Activated naive CD8-positive, alpha-beta T cell treated with anti-CD3 and anti-CD28 coated beads for 36 hours (primary cell): ENCODE data around the gene HSF2BP. TPM values are rescaled to one million over a fixed set of nuclear protein-coding genes. Genes with fewer than 3 reads are reported as not detected.
"Not testable (repeated sequence)": the region's sequence is repeated elsewhere in the genome, so short reads cannot be mapped to it uniquely, and the experiment has no call there.

Experiments
- DNase-seq: peaks from one replicate; pipeline ENCODE4 v3.0.0; 2021
- H3K27ac Mint-ChIP-seq: one replicate; pipeline ENCODE4 v1.8.0; 2022; ENCODE audit warnings: mild to moderate bottlenecking, moderate library complexity, mixed read lengths
- H3K27me3 Mint-ChIP-seq: one replicate; pipeline ENCODE4 v1.8.0; 2022; ENCODE audit warnings: mild to moderate bottlenecking, mixed read lengths
- H3K36me3 Mint-ChIP-seq: one replicate; pipeline ENCODE4 v1.8.0; 2021; ENCODE audit warnings: mild to moderate bottlenecking, mixed read lengths
- H3K4me1 Mint-ChIP-seq: one replicate; pipeline ENCODE4 v1.8.0; 2021; ENCODE audit warnings: mixed read lengths
- H3K4me3 Mint-ChIP-seq: one replicate; pipeline ENCODE4 v1.8.0; 2022; ENCODE audit warnings: mild to moderate bottlenecking, moderate library complexity, mixed read lengths
- H3K9me3 Mint-ChIP-seq: one replicate; pipeline ENCODE4 v1.8.0; 2022; ENCODE audit warnings: mixed read lengths
- total RNA-seq, 2 experiments: library from RNA; stranded (reverse); gene quantifications; one replicate each; pipeline ENCODE4 v1.2.3, GENCODE V29; 2021

HSF2BP gene
- total RNA-seq, 2 experiments from 2014 or later = 0.68 to 1.2 TPM

DNA sequence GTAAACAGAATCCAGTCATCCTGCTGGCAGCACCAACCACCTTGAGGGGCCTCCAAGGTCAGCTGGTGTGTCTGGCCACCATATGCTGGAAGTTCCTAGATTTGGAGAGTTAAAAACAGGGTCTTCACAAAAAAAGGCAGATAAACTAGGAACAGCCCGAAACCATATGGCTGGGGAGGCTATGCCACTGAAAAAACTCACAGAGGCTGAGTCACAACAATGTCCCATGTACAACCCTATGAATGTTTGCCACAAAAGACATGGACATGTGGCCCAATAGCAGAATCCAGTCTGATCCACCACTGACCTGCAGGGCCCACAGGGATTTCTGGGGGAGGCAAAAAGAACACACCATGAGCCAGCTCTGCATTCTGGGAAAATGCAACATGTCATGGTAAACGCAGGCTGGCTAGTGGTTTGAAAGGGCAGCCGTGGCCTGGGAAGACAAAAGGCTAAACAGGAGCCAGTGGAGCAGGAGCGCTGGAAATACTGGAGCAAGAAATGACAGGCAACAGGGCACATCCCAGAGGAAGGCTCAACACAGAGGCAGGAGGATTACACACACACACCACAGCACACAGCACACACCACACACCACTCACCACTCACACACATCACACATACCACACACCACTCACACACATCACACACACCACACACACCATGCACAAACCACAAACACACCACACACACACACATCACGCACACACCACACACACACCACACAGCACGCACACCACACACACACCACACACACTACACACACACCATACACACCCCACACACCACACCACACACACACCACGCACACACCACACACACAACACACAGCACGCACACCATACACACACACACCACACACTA is 55.4 kb downstream of the HSF2BP start:
- Mint-ChIP-seq H3K9me3 (no peaks in the 10 kb centered on the region), H3K36me3 (no peaks in the 10 kb centered on the region)

DNA sequence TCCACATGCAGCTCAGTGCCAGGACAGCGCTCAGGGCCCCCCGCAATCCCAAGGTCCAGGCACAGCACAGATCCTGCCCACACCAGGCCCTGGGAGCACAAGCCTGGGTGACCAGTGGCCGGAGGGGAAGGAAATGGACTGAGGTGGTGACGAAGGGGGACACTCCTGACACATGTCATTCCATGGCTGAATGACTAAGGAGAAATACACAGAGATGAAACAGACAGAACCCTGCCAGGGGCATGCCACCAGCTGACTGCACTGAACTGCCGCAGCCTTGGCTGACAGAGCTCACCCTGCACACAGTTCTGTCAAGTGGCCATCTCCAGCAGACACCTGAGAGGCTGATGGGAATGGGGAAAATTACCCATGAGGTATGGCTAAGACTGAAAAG is 56.1 kb downstream of the HSF2BP start:
- DNase-seq = no peak
- H3K27ac Mint-ChIP-seq = no peak overlapping the region
- H3K36me3 Mint-ChIP-seq = no peaks in the 10 kb centered on the region
- no peak overlapping the region for H3K4me3 Mint-ChIP-seq
- no peaks in the 10 kb centered on the region for H3K27me3 Mint-ChIP-seq
- H3K4me1 Mint-ChIP-seq = peaks cover 8% of the 10 kb centered on the region
- H3K9me3 Mint-ChIP-seq = no peaks in the 10 kb centered on the region

More for the DNA sequence above, 55.4 kb downstream of the HSF2BP start:
- no peak for DNase-seq
- Mint-ChIP-seq H3K4me3 (no peak overlapping the region), H3K27me3 (no peaks in the 10 kb centered on the region), H3K27ac (no peak overlapping the region), H3K4me1 (peaks cover 5% of the 10 kb centered on the region)

- H3K27me3 Mint-ChIP-seq = no peaks in the 10 kb centered on the region
- no peak overlapping the region for H3K27ac Mint-ChIP-seq
- peaks cover 8% of the 10 kb centered on the region for H3K4me1 Mint-ChIP-seq
- DNase-seq = no peak
- H3K9me3 Mint-ChIP-seq = no peaks in the 10 kb centered on the region
- H3K4me3 Mint-ChIP-seq = no peak overlapping the region
- no peaks in the 10 kb centered on the region for H3K36me3 Mint-ChIP-seq
Observed at GRCh38 chr21:43602266-43603232, 56.7 kb downstream of the HSF2BP start.

DNA sequence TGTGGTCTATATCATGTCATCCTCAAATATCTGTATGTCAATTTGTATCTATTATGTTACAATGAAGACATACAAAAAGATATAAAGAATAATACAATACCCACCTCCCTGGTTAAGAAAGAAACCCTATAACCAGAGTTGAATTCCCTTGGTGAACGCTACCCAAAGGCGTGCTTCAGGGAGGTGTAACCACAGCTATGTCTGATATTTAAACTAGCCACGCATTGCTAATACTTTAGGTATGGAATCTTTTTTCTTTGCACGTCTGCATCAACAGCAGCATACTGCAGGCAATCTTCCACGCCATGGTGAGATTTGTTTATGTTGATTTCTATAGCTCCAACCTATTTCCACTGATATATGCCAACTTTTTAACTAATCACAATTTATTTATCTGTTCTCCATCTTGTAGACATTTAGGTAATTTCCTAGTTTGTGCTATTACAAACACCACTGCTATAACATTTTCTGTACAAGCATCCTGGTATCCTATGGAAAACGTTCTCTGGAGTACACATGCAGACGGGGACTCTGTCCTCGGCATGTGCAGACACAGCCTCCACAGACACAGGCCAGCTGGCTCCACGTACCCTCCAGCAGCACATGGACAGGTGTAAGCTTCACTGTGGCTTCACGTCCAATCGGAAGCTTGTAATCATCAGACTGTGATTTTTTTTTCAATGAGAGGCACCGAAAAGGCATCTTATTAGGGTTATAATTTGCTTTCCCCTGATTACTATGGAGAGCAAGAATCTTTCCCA is 58.5 kb downstream of the HSF2BP start:
- H3K27me3 Mint-ChIP-seq = no peaks in the 10 kb centered on the region
- no peaks in the 10 kb centered on the region for H3K36me3 Mint-ChIP-seq
- H3K27ac Mint-ChIP-seq = no peak overlapping the region

GRCh38 chr21:43599728-43600127 is 59.6 kb downstream of the HSF2BP start:
- H3K36me3 Mint-ChIP-seq = no peaks in the 10 kb centered on the region
- peaks cover 8% of the 10 kb centered on the region for H3K4me1 Mint-ChIP-seq
- H3K27me3 Mint-ChIP-seq = no peaks in the 10 kb centered on the region
- DNase-seq = no peak
- no peaks in the 10 kb centered on the region for H3K9me3 Mint-ChIP-seq
- H3K4me3 Mint-ChIP-seq = no peak overlapping the region
- H3K27ac Mint-ChIP-seq = no peak overlapping the region

More for the DNA sequence above, 58.5 kb downstream of the HSF2BP start:
- no peak overlapping the region for H3K4me3 Mint-ChIP-seq
- H3K4me1 Mint-ChIP-seq = peaks cover 8% of the 10 kb centered on the region
- DNase-seq = no peak
- H3K9me3 Mint-ChIP-seq = no peaks in the 10 kb centered on the region

GRCh38 chr21:43598416-43599120 is 60.7 kb downstream of the HSF2BP start:
- H3K27me3 Mint-ChIP-seq = no peaks in the 10 kb centered on the region
- H3K27ac Mint-ChIP-seq = no peak overlapping the region
- H3K4me3 Mint-ChIP-seq = no peak overlapping the region
- H3K4me1 Mint-ChIP-seq = peaks cover 8% of the 10 kb centered on the region
- H3K9me3 Mint-ChIP-seq = no peaks in the 10 kb centered on the region
- DNase-seq = no peak
- no peaks in the 10 kb centered on the region for H3K36me3 Mint-ChIP-seq

DNA sequence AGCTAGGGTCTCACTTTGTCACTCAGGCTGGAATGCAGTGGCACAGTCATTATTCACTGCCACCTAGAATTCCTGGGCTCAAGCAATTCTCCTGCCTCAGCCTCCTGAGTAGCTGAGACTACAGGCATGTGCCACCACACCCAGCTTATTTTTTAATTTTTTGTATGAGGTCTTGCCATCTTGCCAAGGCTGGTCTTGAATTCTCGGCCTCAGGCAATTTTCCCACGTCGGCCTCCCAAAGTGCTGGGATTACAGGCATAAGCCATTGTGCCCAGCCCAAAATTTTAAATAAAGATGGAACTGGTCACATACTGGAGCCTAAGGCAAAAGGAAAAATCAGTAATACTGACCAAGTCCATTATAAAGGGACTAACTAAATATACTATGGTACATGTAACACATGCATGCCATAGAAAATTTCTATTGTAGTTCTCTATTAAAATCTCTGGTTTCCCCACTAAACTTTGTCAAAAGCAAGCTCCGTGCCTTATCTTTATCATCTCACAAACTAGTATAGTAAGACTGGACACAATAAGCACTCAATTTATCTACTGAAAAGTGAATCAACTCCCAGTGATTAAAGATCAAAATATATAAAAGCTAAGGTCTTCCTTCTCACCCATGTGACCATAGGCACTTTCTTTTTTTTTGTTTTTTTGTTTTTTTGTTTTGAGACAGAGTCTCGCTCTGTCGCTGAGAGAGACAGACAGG is 61.6 kb downstream of the HSF2BP start:
- H3K4me1 Mint-ChIP-seq = peaks cover 8% of the 10 kb centered on the region

GRCh38 chr21:43597052-43597451 is 62.2 kb downstream of the HSF2BP start:
- peaks cover 4% of the 10 kb centered on the region for H3K4me1 Mint-ChIP-seq
- H3K27ac Mint-ChIP-seq = no peak overlapping the region
- no peaks in the 10 kb centered on the region for H3K9me3 Mint-ChIP-seq
- H3K36me3 Mint-ChIP-seq = no peaks in the 10 kb centered on the region
- no peak for DNase-seq
- no peaks in the 10 kb centered on the region for H3K27me3 Mint-ChIP-seq
- no peak overlapping the region for H3K4me3 Mint-ChIP-seq

More for the DNA sequence above, 61.6 kb downstream of the HSF2BP start:
- Mint-ChIP-seq H3K27me3 (no peaks in the 10 kb centered on the region), H3K36me3 (no peaks in the 10 kb centered on the region), H3K9me3 (no peaks in the 10 kb centered on the region), H3K27ac (no peak overlapping the region), H3K4me3 (no peak overlapping the region)
- no peak for DNase-seq

DNA sequence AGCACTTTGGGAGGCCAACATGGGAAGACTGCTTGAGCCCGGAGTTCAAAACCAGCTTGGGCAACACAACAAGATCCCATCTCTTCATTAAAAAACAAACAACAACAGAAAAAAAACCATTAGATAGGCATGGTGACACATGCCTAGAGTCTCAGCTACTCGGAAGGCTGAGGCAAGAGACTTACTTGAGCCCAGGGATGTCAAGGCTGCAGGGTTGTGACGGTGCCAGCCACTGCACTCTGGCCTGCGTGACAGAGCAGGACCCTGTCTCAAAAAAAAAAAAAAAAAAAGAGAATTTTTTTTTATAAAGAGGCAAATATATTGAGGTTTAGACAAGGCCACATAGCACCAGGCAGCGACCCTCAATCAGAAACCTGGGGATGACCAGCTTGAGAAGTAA is 62.7 kb downstream of the HSF2BP start:
- Mint-ChIP-seq H3K36me3 (no peaks in the 10 kb centered on the region), H3K4me3 (no peak overlapping the region), H3K27me3 (no peaks in the 10 kb centered on the region), H3K4me1 (peaks cover 2% of the 10 kb centered on the region), H3K27ac (no peak overlapping the region), H3K9me3 (no peaks in the 10 kb centered on the region)
- no peak for DNase-seq

- not testable (repeated sequence) for H3K27ac Mint-ChIP-seq, H3K27me3 Mint-ChIP-seq, DNase-seq, H3K4me1 Mint-ChIP-seq, H3K36me3 Mint-ChIP-seq, H3K9me3 Mint-ChIP-seq, H3K4me3 Mint-ChIP-seq
Observed at GRCh38 chr21:43595769-43596168, 63.5 kb downstream of the HSF2BP start.

DNA sequence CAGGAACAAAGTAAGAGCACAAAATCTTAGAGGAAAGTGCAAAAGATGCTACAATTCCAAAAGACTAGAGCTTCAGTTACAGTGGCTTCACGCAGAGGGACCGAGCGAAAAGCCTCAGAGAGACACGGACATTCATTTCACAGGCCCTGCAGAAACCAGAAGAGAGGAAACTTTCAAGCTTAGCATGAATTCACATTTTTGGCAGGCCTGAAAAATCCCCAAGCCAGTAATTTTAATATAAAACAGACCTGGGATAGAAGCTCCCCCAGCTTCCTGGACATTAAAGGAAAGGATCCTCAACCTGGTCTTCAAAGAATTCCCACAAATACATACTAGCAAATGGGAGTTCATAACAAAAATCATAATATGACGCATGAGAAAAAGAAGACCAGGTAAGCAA is 66.2 kb downstream of the HSF2BP start:
- Mint-ChIP-seq H3K27me3 (no peaks in the 10 kb centered on the region), H3K36me3 (no peaks in the 10 kb centered on the region), H3K4me1 (no peaks in the 10 kb centered on the region), H3K27ac (no peak overlapping the region), H3K9me3 (no peaks in the 10 kb centered on the region), H3K4me3 (no peak overlapping the region)
- no peak for DNase-seq

DNA sequence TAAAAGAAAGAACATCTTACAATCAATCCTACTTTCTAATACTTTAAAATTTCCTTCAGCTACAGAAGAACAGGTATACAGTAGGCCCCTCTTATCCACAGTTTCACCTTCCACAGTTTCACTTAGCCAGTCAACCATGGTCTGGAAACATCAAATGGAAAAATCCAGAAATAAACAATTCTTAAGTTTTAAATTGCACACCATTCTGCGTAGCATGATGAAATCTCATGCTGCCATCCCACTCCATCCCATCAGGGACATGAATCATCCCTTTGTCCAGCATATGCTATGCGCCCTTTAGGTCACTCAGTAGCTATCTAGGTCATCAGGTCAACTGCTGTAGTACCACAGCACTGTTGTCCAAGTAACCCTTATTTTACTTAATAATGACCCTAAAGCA is 67.7 kb downstream of the HSF2BP start:
- no peaks in the 10 kb centered on the region for H3K4me1 Mint-ChIP-seq
- H3K4me3 Mint-ChIP-seq = no peak overlapping the region
- no peak overlapping the region for H3K27ac Mint-ChIP-seq
- no peaks in the 10 kb centered on the region for H3K9me3 Mint-ChIP-seq
- H3K27me3 Mint-ChIP-seq = no peaks in the 10 kb centered on the region
- H3K36me3 Mint-ChIP-seq = no peaks in the 10 kb centered on the region
- no peak for DNase-seq

DNA sequence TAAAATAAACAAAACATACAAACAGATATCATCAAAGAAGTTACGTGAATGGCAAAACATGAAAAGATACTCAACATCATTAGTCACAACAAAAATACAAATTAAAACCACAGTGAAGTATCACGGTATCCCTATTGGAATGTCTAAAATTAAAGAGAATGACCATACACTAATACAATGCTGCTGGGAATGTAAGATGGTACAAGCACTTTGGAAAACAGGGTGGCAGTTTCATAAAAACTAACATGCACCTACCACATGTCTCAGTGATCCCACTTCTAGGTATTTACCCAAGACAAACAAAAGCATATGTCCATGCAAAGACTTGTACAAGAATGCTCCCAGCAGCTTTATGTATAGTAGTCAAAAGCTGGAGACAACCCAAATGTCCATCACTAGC is 69.1 kb downstream of the HSF2BP start:
- Mint-ChIP-seq H3K36me3 (no peaks in the 10 kb centered on the region), H3K9me3 (no peaks in the 10 kb centered on the region), H3K27me3 (no peaks in the 10 kb centered on the region), H3K4me1 (no peaks in the 10 kb centered on the region), H3K27ac (no peak overlapping the region), H3K4me3 (no peak overlapping the region)
- no peak for DNase-seq

DNA sequence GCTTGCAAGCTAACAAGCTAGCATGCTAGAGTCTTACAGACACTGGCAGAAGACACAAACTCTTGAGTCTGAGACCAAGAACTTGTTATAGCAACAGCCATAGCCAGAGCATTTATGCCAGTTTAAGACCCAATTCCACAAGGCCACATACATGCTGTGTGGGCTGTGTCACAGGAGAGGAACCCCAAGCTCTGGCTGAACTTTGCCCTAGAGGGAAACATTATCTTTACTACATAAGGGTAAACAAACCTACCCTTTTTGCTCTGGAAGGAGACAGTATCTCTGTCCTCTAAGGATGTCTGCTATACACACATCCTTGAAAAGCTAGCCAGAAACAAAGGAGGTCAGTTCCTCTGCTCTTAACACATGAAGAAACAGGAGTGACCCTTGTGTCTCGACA is 70.3 kb downstream of the HSF2BP start:
- H3K4me1 Mint-ChIP-seq = no peaks in the 10 kb centered on the region
- no peaks in the 10 kb centered on the region for H3K36me3 Mint-ChIP-seq
- no peak overlapping the region for H3K4me3 Mint-ChIP-seq
- H3K9me3 Mint-ChIP-seq = no peaks in the 10 kb centered on the region
- H3K27me3 Mint-ChIP-seq = no peaks in the 10 kb centered on the region
- H3K27ac Mint-ChIP-seq = no peak overlapping the region
- no peak for DNase-seq
